ENCODE results near the gene FARP1.

DNA sequence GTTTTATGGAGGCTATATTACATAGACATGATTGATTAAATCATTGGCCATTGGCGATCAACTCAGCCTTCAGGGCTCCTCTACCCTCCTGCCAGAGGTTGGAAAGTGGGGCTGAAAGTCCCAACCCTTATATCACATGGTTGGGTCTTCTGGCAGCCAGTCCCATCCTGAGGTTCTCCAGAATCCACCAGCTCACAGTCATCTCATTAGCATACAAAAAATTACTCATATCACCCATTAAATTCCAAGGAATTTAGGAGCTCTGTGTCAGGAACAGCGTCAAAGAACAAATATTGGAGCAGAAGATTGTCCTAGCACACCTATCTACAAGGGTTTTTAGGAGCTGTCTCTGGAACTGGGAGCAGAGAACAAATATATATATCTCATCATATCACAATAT lies 39.4 kb upstream of the FARP1 start:
- TF ChIP-seq, protein P1, sequence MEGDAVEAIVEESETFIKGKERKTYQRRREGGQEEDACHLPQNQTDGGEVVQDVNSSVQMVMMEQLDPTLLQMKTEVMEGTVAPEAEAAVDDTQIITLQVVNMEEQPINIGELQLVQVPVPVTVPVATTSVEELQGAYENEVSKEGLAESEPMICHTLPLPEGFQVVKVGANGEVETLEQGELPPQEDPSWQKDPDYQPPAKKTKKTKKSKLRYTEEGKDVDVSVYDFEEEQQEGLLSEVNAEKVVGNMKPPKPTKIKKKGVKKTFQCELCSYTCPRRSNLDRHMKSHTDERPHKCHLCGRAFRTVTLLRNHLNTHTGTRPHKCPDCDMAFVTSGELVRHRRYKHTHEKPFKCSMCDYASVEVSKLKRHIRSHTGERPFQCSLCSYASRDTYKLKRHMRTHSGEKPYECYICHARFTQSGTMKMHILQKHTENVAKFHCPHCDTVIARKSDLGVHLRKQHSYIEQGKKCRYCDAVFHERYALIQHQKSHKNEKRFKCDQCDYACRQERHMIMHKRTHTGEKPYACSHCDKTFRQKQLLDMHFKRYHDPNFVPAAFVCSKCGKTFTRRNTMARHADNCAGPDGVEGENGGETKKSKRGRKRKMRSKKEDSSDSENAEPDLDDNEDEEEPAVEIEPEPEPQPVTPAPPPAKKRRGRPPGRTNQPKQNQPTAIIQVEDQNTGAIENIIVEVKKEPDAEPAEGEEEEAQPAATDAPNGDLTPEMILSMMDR (IDR thresholded peaks at IDR 0.05): no peak
- TF ChIP-seq POLR2A (IDR thresholded peaks at IDR 0.05): no peak
